ENCODE data around the gene NABP2. TPM values are rescaled to one million over a fixed set of nuclear protein-coding genes. Genes with fewer than 3 reads are reported as not detected.

NABP2 gene
- total and polyA plus RNA-seq, 3 donors from 2014 or later = 27.5 to 40.8 (median 30.4) TPM

DNA sequence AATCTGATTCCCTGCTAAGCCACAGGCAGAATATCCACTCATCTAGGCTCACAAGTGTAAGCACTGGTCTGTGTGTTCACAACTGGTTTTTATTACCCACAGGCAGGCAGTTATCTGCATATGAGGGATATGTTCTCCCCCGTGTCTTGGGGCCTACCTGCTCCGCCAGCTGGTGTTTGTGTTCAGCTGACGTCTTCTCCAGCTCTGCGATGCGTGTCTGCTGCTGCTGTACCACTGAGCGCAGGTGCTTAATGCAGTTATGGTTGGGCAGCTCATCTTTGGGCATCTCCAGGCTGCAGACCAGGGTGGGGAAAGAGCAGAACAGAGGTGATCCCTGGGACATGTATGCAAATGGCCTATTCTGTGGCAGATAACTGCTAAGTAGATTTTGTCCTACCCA lies 16.1 kb upstream of the NABP2 start:
- Histone ChIP-seq H3K4me3 (no peak overlapping the region), H3K27me3 (no peaks in the 10 kb centered on the region), H3K4me1 (no peaks in the 10 kb centered on the region), H3K27ac (no peak overlapping the region), H3K36me3 (ENCODE audit: low read depth, missing control alignments) (no peaks in the 10 kb centered on the region), H3K9me3 (no peaks in the 10 kb centered on the region)
- DNase-seq = no peak
- WGBS, 2 donors = 79 to 82% methylated on average over 5 to 6 of the region's 6 CpGs
- intact Hi-C loops (cut with DNase I; ENCODE audit: low total_unique reads) = no loop called here
- TF ChIP-seq, protein P1, sequence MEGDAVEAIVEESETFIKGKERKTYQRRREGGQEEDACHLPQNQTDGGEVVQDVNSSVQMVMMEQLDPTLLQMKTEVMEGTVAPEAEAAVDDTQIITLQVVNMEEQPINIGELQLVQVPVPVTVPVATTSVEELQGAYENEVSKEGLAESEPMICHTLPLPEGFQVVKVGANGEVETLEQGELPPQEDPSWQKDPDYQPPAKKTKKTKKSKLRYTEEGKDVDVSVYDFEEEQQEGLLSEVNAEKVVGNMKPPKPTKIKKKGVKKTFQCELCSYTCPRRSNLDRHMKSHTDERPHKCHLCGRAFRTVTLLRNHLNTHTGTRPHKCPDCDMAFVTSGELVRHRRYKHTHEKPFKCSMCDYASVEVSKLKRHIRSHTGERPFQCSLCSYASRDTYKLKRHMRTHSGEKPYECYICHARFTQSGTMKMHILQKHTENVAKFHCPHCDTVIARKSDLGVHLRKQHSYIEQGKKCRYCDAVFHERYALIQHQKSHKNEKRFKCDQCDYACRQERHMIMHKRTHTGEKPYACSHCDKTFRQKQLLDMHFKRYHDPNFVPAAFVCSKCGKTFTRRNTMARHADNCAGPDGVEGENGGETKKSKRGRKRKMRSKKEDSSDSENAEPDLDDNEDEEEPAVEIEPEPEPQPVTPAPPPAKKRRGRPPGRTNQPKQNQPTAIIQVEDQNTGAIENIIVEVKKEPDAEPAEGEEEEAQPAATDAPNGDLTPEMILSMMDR (IDR thresholded peaks at IDR 0.05) = no peak
- no peak for TF ChIP-seq POLR2A (IDR thresholded peaks at IDR 0.05)

- H3K36me3 ChIP-seq (ENCODE audit: low read depth, missing control alignments) = no peaks in the 10 kb centered on the region
- no peak overlapping the region for H3K27ac ChIP-seq
- H3K27me3 ChIP-seq = no peaks in the 10 kb centered on the region
- TF ChIP-seq, protein P1 (IDR thresholded peaks at IDR 0.05) = no peak
- TF ChIP-seq POLR2A (IDR thresholded peaks at IDR 0.05) = no peak
- no peak for DNase-seq
- H3K4me1 ChIP-seq = no peaks in the 10 kb centered on the region
- H3K4me3 ChIP-seq = no peak overlapping the region
- 87 to 93% methylated on average over 1 of the region's 1 CpG for WGBS, 2 donors
- intact Hi-C loops (cut with DNase I; ENCODE audit: low total_unique reads) = no loop called here
- no peaks in the 10 kb centered on the region for H3K9me3 ChIP-seq
Measured at GRCh38 chr12:56212361-56212760, 11.8 kb upstream of the NABP2 start.

- H3K36me3 ChIP-seq (ENCODE audit: low read depth, missing control alignments) = no peaks in the 10 kb centered on the region
- TF ChIP-seq POLR2A (IDR thresholded peaks at IDR 0.05) = no peak
- TF ChIP-seq, protein P1 (IDR thresholded peaks at IDR 0.05) = no peak
- no peaks in the 10 kb centered on the region for H3K27me3 ChIP-seq
- H3K4me1 ChIP-seq = no peaks in the 10 kb centered on the region
- H3K27ac ChIP-seq = no peak overlapping the region
- H3K4me3 ChIP-seq = no peak overlapping the region
- no peak for DNase-seq
- no peaks in the 10 kb centered on the region for H3K9me3 ChIP-seq
- 90 to 98% methylated on average over 5 of the region's 5 CpGs for WGBS, 2 donors
- intact Hi-C loops (cut with DNase I; ENCODE audit: low total_unique reads) = no loop called here
Measured at GRCh38 chr12:56213878-56214277, 10.3 kb upstream of the NABP2 start.

DNA sequence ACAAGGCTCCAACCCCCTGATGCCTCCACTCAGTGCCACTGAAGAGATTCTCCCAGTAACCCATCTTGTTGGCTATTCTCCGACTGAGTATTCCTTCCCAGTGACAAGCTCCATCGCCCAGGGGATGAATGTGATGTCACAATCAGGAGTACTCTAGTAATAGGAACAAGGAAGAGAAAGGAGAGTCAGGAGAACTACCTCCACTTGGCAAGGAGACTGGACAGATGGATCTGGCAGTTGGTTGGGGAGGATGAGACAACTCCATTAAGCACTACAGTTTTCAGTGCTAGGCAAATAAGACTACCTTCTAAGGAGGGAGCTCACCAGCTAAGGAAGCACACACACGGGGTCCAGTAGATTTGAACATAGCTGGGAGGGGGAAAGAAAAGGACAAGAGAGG lies 7.7 kb upstream of the NABP2 start:
- intact Hi-C loops (cut with DNase I; ENCODE audit: low total_unique reads) = no loop called here
- no peaks in the 10 kb centered on the region for H3K36me3 ChIP-seq (ENCODE audit: low read depth, missing control alignments)
- 89 to 91% methylated on average over 3 of the region's 3 CpGs for WGBS, 2 donors

DNA sequence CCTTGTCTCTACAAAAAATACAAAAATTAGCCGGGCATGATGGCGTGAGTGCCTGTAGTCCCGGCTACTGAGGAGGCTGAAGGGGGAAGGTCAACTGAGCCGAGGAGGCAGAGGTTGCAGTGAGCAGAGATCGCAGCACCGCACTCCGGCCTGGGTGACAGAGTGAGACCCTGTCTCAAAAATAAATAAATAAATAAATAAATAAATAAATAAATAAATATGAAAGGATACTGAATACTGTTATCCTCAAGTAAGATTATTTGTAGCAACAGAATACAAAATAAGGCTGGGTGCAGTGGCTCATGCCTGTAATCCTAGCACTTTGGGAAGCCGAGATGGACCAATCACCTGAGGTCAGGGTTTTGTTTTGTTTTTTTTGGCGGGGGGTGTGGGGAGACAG lies 4.3 kb upstream of the NABP2 start:
- intact Hi-C loops (cut with DNase I; ENCODE audit: low total_unique reads) = no loop called here
- H3K9me3 ChIP-seq = no peaks in the 10 kb centered on the region
- 90% methylated on average over 9 of the region's 9 CpGs for WGBS, 2 donors
- DNase-seq = no peak
- H3K4me3 ChIP-seq = no peak overlapping the region
- peak overlapping the region in 1 of 2 donors; percentile 89 for H3K27ac ChIP-seq
- no peaks in the 10 kb centered on the region for H3K36me3 ChIP-seq (ENCODE audit: low read depth, missing control alignments)
- H3K4me1 ChIP-seq = peaks cover 31% of the 10 kb centered on the region
- TF ChIP-seq POLR2A (IDR thresholded peaks at IDR 0.05) = no peak
- TF ChIP-seq, protein P1 (IDR thresholded peaks at IDR 0.05) = no peak
- no peaks in the 10 kb centered on the region for H3K27me3 ChIP-seq

More for the DNA sequence above, 7.7 kb upstream of the NABP2 start:
- Histone ChIP-seq H3K4me3 (no peak overlapping the region), H3K27me3 (no peaks in the 10 kb centered on the region), H3K27ac (no peak overlapping the region), H3K9me3 (no peaks in the 10 kb centered on the region), H3K4me1 (peaks cover 13% of the 10 kb centered on the region)
- no peak for DNase-seq
- no peak for TF ChIP-seq POLR2A (IDR thresholded peaks at IDR 0.05)
- TF ChIP-seq, protein P1 (IDR thresholded peaks at IDR 0.05) = no peak

Data from testis (tissue), 3 donors.